ENCODE data around the gene CALU. TPM values are rescaled to one million over a fixed set of nuclear protein-coding genes. Genes with fewer than 3 reads are reported as not detected.

CALU gene
- total RNA-seq, 2 donors from 2014 or later = 76.2 to 87.8 TPM

GRCh38 chr7:128807191-128807590 lies 68.0 kb downstream of the CALU start:
- no peak for DNase-seq (ENCODE audit: low spot score)
- H3K27ac ChIP-seq = no peak overlapping the region
- no peaks in the 10 kb centered on the region for H3K9me3 ChIP-seq
- H3K36me3 ChIP-seq = no peaks in the 10 kb centered on the region
- WGBS = 55% methylated on average over 8 of the region's 8 CpGs
- H3K4me3 ChIP-seq = no peak overlapping the region
- no peaks in the 10 kb centered on the region for H3K4me1 ChIP-seq (replicated peaks)
- no peaks in the 10 kb centered on the region for H3K27me3 ChIP-seq (replicated peaks; ENCODE audit: insufficient read depth)
- TF ChIP-seq POLR2AphosphoS5 (IDR thresholded peaks at IDR 0.05) (no peak), CTCF (IDR thresholded peaks at IDR 0.05) (no peak), POLR2A (IDR thresholded peaks at IDR 0.05) (no peak)
- intact Hi-C loops (cut with DNase I) = no loop called here

DNA sequence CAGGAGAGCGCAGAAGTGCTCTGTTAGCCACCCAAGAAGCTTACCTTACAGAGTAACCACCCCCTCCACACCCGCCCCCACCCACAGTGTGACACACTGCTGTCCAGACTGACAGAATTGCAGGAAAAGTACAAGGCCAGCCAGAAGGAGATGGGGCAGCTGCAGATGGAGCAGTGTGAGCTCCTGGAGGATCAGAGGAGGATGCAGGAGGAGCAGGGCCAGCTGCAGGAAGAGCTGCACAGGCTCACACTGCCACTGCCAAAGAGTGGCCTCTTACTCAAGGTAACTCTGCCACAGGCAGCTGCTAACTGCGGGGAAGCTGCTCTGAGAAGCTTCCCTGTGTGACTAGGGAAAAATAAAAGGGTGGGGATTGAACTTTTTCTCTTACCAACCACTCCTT lies 70.2 kb downstream of the CALU start:
- WGBS = 97% methylated on average over 3 of the region's 3 CpGs
- H3K4me3 ChIP-seq = no peak overlapping the region
- intact Hi-C loops (cut with DNase I) = no loop called here
- DNase-seq (ENCODE audit: low spot score) = no peak
- H3K4me1 ChIP-seq (replicated peaks) = no peaks in the 10 kb centered on the region
- no peaks in the 10 kb centered on the region for H3K36me3 ChIP-seq
- TF ChIP-seq CTCF (IDR thresholded peaks at IDR 0.05) = no peak
- no peak for TF ChIP-seq POLR2AphosphoS5 (IDR thresholded peaks at IDR 0.05)
- TF ChIP-seq POLR2A (IDR thresholded peaks at IDR 0.05) = no peak
- no peaks in the 10 kb centered on the region for H3K27me3 ChIP-seq (replicated peaks; ENCODE audit: insufficient read depth)
- no peaks in the 10 kb centered on the region for H3K9me3 ChIP-seq
- no peak overlapping the region for H3K27ac ChIP-seq

DNA sequence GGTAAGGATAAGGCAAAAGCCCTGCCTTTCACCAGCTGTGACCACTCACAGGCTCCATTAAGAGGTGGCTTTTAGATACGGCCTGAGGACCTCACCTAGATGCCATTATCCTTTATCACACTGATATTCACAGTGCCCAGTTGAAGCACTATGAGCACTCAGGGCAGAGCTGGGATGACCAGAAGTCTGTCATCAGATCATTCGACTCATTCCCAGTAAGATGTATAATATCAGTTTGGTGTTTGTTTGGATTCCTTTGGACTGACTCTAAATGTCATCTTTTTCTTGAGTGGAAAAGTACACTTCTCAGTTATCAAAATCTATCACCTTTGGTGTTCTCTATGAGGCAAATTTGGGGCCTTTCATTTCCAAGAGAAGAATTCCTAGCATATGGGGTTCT lies 71.3 kb downstream of the CALU start:
- Histone ChIP-seq H3K4me3 (no peak overlapping the region), H3K9me3 (no peaks in the 10 kb centered on the region), H3K27ac (no peak overlapping the region), H3K4me1 (replicated peaks) (no peaks in the 10 kb centered on the region), H3K27me3 (replicated peaks; ENCODE audit: insufficient read depth) (no peaks in the 10 kb centered on the region), H3K36me3 (no peaks in the 10 kb centered on the region)
- DNase-seq (ENCODE audit: low spot score) = no peak
- TF ChIP-seq CTCF (IDR thresholded peaks at IDR 0.05) (no peak), POLR2AphosphoS5 (IDR thresholded peaks at IDR 0.05) (no peak), POLR2A (IDR thresholded peaks at IDR 0.05) (no peak)
- WGBS = 89% methylated on average over 2 of the region's 2 CpGs
- intact Hi-C loops (cut with DNase I) = no loop called here

GRCh38 chr7:128810997-128811396 lies 71.8 kb downstream of the CALU start:
- no peak for TF ChIP-seq POLR2AphosphoS5 (IDR thresholded peaks at IDR 0.05)
- TF ChIP-seq POLR2A (IDR thresholded peaks at IDR 0.05) = no peak
- no peak for TF ChIP-seq CTCF (IDR thresholded peaks at IDR 0.05)
- H3K9me3 ChIP-seq = no peaks in the 10 kb centered on the region
- H3K27ac ChIP-seq = no peak overlapping the region
- WGBS = 89% methylated on average over 3 of the region's 3 CpGs
- DNase-seq (ENCODE audit: low spot score) = no peak
- H3K36me3 ChIP-seq = no peaks in the 10 kb centered on the region
- H3K4me3 ChIP-seq = no peak overlapping the region
- no peaks in the 10 kb centered on the region for H3K4me1 ChIP-seq (replicated peaks)
- intact Hi-C loops (cut with DNase I) = no loop called here
- no peaks in the 10 kb centered on the region for H3K27me3 ChIP-seq (replicated peaks; ENCODE audit: insufficient read depth)

DNA sequence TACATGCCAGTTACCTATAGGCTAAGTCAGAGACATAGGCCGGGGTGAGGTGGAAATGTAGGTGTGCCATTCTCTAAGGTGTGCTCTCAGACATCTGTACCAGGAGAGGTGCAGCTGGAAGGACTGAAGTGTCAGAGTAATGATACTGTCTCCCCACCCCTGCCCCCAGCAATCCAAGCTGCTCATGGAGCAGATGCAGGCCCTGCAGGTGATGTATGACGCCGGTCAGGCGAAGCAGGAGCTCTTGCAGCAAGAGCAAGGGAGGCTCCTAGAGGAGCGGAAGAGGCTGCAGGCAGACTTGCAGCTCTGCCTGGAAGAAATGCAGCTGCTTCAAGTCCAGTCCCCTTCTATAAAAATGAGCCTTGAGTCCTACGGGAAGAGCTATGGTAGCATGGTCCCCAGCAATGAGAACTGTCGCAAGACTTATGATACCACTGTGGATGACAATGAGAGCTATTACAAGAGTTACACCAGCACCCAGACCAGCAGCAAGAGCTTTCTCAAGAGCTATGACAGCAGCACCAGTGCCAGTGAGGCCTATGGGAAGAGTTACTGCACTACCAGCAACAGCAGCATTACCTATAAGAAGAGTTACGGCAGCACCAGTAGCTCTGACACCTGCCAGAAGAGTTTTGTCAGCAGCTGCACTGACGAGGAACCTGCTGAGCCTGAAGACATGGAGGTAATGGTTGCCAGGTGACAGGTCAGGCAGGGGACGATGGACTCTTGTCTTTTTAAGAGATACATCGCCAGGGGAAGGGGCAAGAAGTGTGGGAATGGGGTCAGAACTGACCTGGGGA lies 72.7 kb downstream of the CALU start:
- Histone ChIP-seq H3K4me3 (no peak overlapping the region), H3K27me3 (replicated peaks; ENCODE audit: insufficient read depth) (no peaks in the 10 kb centered on the region), H3K36me3 (no peaks in the 10 kb centered on the region), H3K4me1 (replicated peaks) (no peaks in the 10 kb centered on the region), H3K27ac (no peak overlapping the region), H3K9me3 (no peaks in the 10 kb centered on the region)
- intact Hi-C loops (cut with DNase I) = no loop called here
- no peak for DNase-seq (ENCODE audit: low spot score)
- no peak for TF ChIP-seq POLR2AphosphoS5 (IDR thresholded peaks at IDR 0.05)
- no peak for TF ChIP-seq POLR2A (IDR thresholded peaks at IDR 0.05)
- no peak for TF ChIP-seq CTCF (IDR thresholded peaks at IDR 0.05)
- WGBS = 92% methylated on average over 11 of the region's 11 CpGs
